H1 (cell line): ENCODE measurements around the gene AGBL5. TPM values are rescaled to one million over a fixed set of nuclear protein-coding genes. Genes with fewer than 3 reads are reported as not detected.

Experiments used
- HDAC2 ChIP-seq, 2 experiments: fragments of 300-600 bp in 1 of 2; sonication (generic) in 1 of 2; IDR thresholded peaks; 2 replicates each; pipeline ENCODE4 v1.6.1; 2011 to 2012; ENCODE audit warnings: low read depth in 2 of 2, low read length in 2 of 2, mild to moderate bottlenecking in 2 of 2, moderate library complexity in 2 of 2, borderline replicate concordance in 1 of 2, inconsistent platforms in 1 of 2
- POLR2A ChIP-seq, 2 experiments: IDR thresholded peaks; 1 replicate in 1 of 2; 2 replicates in 1 of 2; pipeline ENCODE4 v1.6.1; 2011; ENCODE audit warnings: low read depth in 2 of 2, low read length in 2 of 2, mild to moderate bottlenecking in 2 of 2; ENCODE audit errors: control extremely low read depth in 1 of 2
- SIN3A ChIP-seq, 2 experiments: IDR thresholded peaks in 1 of 2; conservative IDR thresholded peaks in 1 of 2; 2 replicates each; pipeline ENCODE4 v1.6.1; 2011 to 2012; ENCODE audit warnings: low read length in 2 of 2, improper control_type of control experiment in 1 of 2, low read depth in 1 of 2, mild to moderate bottlenecking in 1 of 2
- polyA plus RNA-seq, 7 experiments: library from polyadenylated mRNA; depleted of rRNA in 3 of 7; stranded (reverse) in 5 of 7; unstranded in 2 of 7; fragments of >200 nt in 5 of 7; fragments of 200-250 nt in 2 of 7; gene quantifications; 1 replicate in 5 of 7; 2 replicates in 1 of 7; 4 replicates in 1 of 7; pipeline versions ENCODE4 v1.2.1 to v1.2.3, GENCODE V29; 2011 to 2013; ENCODE audit warnings: missing spikeins in 2 of 7, mixed read lengths in 2 of 7
- total RNA-seq: library from RNA; stranded (reverse); fragmentation: NEBNext Ultra II Directional; extraction: Animal tissue kit (Norgen Biotek cat#: 25700); gene quantifications from 2 replicates; pipeline ENCODE4 v1.2.1, GENCODE V29; 2021
- TF ChIP-seq, protein P1 (sequence below): fragments of 300-600 bp; sonication (generic); IDR thresholded peaks from 2 replicates; pipeline ENCODE4 v1.7.1; 2012; ENCODE audit warnings: low read length, moderate library complexity, mild to moderate bottlenecking, inconsistent platforms; ENCODE audit not compliant: insufficient replicate concordance

AGBL5 gene
- total and polyA plus RNA-seq, 2 of the 8 experiments (the other 6 are each of a cell fraction or from before 2014, with no cell fraction given) = 45.4 to 62.0 TPM

DNA sequence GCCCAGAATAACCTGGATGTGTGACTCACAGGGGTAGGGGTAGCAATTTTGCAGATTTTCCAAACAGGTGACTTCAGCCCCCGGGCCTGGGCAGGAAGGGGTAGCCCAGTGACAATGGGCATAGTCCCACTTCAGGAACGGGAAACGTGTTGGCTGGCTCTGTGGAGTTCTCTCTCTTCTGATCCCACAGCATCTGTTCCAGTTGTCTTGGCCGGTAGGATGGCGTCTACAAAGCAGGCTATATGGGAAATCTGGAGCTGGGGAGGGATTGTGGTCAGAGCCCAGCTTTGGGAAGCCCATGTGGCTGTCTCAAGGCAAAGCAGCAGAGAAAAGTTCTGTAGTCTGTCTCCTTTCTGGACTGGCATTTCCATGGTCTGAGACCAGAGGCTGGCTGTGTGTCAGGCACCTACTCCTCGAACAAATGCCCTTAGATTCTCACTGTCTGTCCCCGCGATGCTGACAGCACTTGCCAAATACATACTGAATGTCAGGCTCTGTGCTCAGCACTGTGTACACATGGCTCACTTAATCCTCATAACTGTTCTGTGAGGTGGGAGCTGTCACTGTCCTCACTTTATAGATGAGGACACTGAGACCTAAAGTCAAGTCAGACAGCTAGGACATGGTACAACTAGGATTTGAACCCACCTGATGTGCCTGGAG lies 36.6 kb upstream of the AGBL5 start (continued):
- TF ChIP-seq, protein P1, sequence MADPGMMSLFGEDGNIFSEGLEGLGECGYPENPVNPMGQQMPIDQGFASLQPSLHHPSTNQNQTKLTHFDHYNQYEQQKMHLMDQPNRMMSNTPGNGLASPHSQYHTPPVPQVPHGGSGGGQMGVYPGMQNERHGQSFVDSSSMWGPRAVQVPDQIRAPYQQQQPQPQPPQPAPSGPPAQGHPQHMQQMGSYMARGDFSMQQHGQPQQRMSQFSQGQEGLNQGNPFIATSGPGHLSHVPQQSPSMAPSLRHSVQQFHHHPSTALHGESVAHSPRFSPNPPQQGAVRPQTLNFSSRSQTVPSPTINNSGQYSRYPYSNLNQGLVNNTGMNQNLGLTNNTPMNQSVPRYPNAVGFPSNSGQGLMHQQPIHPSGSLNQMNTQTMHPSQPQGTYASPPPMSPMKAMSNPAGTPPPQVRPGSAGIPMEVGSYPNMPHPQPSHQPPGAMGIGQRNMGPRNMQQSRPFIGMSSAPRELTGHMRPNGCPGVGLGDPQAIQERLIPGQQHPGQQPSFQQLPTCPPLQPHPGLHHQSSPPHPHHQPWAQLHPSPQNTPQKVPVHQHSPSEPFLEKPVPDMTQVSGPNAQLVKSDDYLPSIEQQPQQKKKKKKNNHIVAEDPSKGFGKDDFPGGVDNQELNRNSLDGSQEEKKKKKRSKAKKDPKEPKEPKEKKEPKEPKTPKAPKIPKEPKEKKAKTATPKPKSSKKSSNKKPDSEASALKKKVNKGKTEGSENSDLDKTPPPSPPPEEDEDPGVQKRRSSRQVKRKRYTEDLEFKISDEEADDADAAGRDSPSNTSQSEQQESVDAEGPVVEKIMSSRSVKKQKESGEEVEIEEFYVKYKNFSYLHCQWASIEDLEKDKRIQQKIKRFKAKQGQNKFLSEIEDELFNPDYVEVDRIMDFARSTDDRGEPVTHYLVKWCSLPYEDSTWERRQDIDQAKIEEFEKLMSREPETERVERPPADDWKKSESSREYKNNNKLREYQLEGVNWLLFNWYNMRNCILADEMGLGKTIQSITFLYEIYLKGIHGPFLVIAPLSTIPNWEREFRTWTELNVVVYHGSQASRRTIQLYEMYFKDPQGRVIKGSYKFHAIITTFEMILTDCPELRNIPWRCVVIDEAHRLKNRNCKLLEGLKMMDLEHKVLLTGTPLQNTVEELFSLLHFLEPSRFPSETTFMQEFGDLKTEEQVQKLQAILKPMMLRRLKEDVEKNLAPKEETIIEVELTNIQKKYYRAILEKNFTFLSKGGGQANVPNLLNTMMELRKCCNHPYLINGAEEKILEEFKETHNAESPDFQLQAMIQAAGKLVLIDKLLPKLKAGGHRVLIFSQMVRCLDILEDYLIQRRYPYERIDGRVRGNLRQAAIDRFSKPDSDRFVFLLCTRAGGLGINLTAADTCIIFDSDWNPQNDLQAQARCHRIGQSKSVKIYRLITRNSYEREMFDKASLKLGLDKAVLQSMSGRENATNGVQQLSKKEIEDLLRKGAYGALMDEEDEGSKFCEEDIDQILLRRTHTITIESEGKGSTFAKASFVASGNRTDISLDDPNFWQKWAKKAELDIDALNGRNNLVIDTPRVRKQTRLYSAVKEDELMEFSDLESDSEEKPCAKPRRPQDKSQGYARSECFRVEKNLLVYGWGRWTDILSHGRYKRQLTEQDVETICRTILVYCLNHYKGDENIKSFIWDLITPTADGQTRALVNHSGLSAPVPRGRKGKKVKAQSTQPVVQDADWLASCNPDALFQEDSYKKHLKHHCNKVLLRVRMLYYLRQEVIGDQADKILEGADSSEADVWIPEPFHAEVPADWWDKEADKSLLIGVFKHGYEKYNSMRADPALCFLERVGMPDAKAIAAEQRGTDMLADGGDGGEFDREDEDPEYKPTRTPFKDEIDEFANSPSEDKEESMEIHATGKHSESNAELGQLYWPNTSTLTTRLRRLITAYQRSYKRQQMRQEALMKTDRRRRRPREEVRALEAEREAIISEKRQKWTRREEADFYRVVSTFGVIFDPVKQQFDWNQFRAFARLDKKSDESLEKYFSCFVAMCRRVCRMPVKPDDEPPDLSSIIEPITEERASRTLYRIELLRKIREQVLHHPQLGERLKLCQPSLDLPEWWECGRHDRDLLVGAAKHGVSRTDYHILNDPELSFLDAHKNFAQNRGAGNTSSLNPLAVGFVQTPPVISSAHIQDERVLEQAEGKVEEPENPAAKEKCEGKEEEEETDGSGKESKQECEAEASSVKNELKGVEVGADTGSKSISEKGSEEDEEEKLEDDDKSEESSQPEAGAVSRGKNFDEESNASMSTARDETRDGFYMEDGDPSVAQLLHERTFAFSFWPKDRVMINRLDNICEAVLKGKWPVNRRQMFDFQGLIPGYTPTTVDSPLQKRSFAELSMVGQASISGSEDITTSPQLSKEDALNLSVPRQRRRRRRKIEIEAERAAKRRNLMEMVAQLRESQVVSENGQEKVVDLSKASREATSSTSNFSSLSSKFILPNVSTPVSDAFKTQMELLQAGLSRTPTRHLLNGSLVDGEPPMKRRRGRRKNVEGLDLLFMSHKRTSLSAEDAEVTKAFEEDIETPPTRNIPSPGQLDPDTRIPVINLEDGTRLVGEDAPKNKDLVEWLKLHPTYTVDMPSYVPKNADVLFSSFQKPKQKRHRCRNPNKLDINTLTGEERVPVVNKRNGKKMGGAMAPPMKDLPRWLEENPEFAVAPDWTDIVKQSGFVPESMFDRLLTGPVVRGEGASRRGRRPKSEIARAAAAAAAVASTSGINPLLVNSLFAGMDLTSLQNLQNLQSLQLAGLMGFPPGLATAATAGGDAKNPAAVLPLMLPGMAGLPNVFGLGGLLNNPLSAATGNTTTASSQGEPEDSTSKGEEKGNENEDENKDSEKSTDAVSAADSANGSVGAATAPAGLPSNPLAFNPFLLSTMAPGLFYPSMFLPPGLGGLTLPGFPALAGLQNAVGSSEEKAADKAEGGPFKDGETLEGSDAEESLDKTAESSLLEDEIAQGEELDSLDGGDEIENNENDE = no peak
- TF ChIP-seq HDAC2 (IDR thresholded peaks at IDR 0.05; ENCODE audit: borderline replicate concordance in 1 of 2, low read depth in 2 of 2, low read length in 2 of 2) = no peak
- no peak for TF ChIP-seq POLR2A (IDR thresholded peaks at IDR 0.05; ENCODE audit: control extremely low read depth in 1 of 2, low read depth in 2 of 2, low read length in 2 of 2)
- no peak for TF ChIP-seq SIN3A (conservative IDR thresholded peaks at IDR 0.05 in 1 of 2, IDR thresholded peaks at IDR 0.05 in 1 of 2; ENCODE audit: low read depth in 1 of 2, low read length in 2 of 2)
